GM12878 (cell line): ENCODE measurements around the gene FBXL16. TPM values are rescaled to one million over a fixed set of nuclear protein-coding genes. Genes with fewer than 3 reads are reported as not detected.

Experiments
- ATAC-seq: fragments of 200-7000 bp; cut with Tn5 transposase; 3 replicates; pipeline ENCODE4 v1.9.1; 2020; ENCODE audit warnings: mild to moderate bottlenecking, moderate library complexity
- BruUV-seq: library from RNA; stranded (reverse); fragments of 400-500 nt; replicated peaks from 2 replicates; lab custom pipeline; 2021; lab: Mats Ljungman, UMichigan
- CTCF ChIA-PET: fragments of 300-600 bp; sonication (Branson Sonifier 250); formaldehyde crosslinking; extraction: SDS; loops from one replicate; lab custom pipeline; 2021; ENCODE audit warnings: inconsistent platforms; lab: Yijun Ruan, JAX
- POLR2A ChIA-PET: fragments of 350-600 bp; formaldehyde crosslinking; extraction: SDS; loops from one replicate; lab custom pipeline; 2021; ENCODE audit warnings: inconsistent platforms; lab: Charles Lee
- RAD21 ChIA-PET: fragments of 300-600 bp; sonication (Branson Sonifier 250); formaldehyde crosslinking; loops from one replicate; lab custom pipeline; 2023; ENCODE audit warnings: antibody characterized with exemption; ENCODE audit not compliant: unreplicated experiment; lab: Charles Lee
- SMC1A ChIA-PET: fragments of 300-600 bp; sonication (Branson Sonifier 250); formaldehyde crosslinking; loops from one replicate; lab custom pipeline; 2023; ENCODE audit not compliant: unreplicated experiment, uncharacterized antibody; lab: Charles Lee
- DNase-seq: peaks from one replicate; pipeline ENCODE4 v3.0.0-alpha.2; 2011; ENCODE audit warnings: low read depth, low spot score
- FAIRE-seq: peaks from 3 replicates; lab custom pipeline; 2011; peaks lifted over from hg19 to GRCh38; lab: Jason Lieb, UNC
- H2AFZ ChIP-seq: 2 replicates; pipeline ENCODE4 v1.6.0; 2011; ENCODE audit warnings: low read depth, low read length, control low read depth; ENCODE audit not compliant: control insufficient read depth
- H3K27ac ChIP-seq: 2 replicates; pipeline ENCODE4 v1.5.1; 2011; ENCODE audit warnings: control low read depth; ENCODE audit not compliant: control insufficient read depth, insufficient read depth
- H3K27me3 ChIP-seq, 2 experiments: replicated peaks in 1 of 2; 2 replicates each; pipeline versions ENCODE4 v1.6.0 to v1.6.1; 2011; ENCODE audit warnings: low read length in 1 of 2; ENCODE audit not compliant: control insufficient read depth in 2 of 2, insufficient read depth in 2 of 2
- H3K36me3 ChIP-seq, 2 experiments: 2 replicates each; pipeline ENCODE4 v1.5.1; 2011; ENCODE audit warnings: low read length in 1 of 2; ENCODE audit not compliant: control insufficient read depth in 2 of 2, insufficient read depth in 2 of 2
- H3K4me1 ChIP-seq: 2 replicates; pipeline ENCODE4 v1.6.1; 2011; ENCODE audit warnings: mild to moderate bottlenecking, low read length, moderate library complexity, mixed read lengths; ENCODE audit not compliant: control insufficient read depth, insufficient read depth
- H3K4me2 ChIP-seq: 2 replicates; pipeline ENCODE4 v1.6.0; 2011; ENCODE audit warnings: control low read depth; ENCODE audit not compliant: control insufficient read depth, insufficient read depth
- H3K4me3 ChIP-seq: fragments of 200-600 bp; sonication (generic); 2 replicates; pipeline ENCODE4 v1.5.1; 2016
- H3K79me2 ChIP-seq: 2 replicates; pipeline ENCODE4 v1.6.0; 2011; ENCODE audit warnings: low read length; ENCODE audit not compliant: control insufficient read depth, insufficient read depth
- H3K9ac ChIP-seq: 2 replicates; pipeline ENCODE4 v1.8.0; 2011; ENCODE audit warnings: low read length, control low read depth, mixed read lengths; ENCODE audit not compliant: control insufficient read depth, insufficient read depth
- H3K9me3 ChIP-seq: replicated peaks from 3 replicates; pipeline ENCODE4 v1.5.1; 2011; ENCODE audit warnings: mild to moderate bottlenecking, low read length; ENCODE audit not compliant: control insufficient read depth, insufficient read depth
- H4K20me1 ChIP-seq: 2 replicates; pipeline ENCODE4 v1.6.0; 2011; ENCODE audit not compliant: control insufficient read depth, insufficient read depth
- IKZF1 ChIP-seq: fragments of 450-650 bp; conservative IDR thresholded peaks from 2 replicates; pipeline ENCODE4 v1.6.1; 2017; ENCODE audit warnings: antibody characterized with exemption, mild to moderate bottlenecking
- KLF5 ChIP-seq: fragments of 450-650 bp; IDR thresholded peaks from 2 replicates; pipeline ENCODE4 v1.6.1; 2014; ENCODE audit warnings: mild to moderate bottlenecking; ENCODE audit not compliant: partially characterized antibody
- MYC ChIP-seq: IDR thresholded peaks from 2 replicates; pipeline ENCODE4 v1.6.1; 2011; ENCODE audit warnings: mild to moderate bottlenecking, low read length, moderate library complexity, inconsistent platforms; ENCODE audit not compliant: insufficient read depth, insufficient replicate concordance, insufficient read length, severe bottlenecking
- POLR2A ChIP-seq: IDR thresholded peaks from 2 replicates; pipeline ENCODE4 v1.6.1; 2011; ENCODE audit warnings: low read depth, mild to moderate bottlenecking, low read length
- POLR2AphosphoS2 ChIP-seq: IDR thresholded peaks from 2 replicates; pipeline ENCODE4 v1.6.1; 2011; ENCODE audit warnings: low read depth, mild to moderate bottlenecking, low read length, improper control_type of control experiment, moderate library complexity
- RAD51 ChIP-seq: fragments of 450-650 bp; IDR thresholded peaks from 2 replicates; pipeline ENCODE4 v1.6.1; 2016; ENCODE audit warnings: moderate library complexity, mild to moderate bottlenecking, inconsistent platforms
- RB1 ChIP-seq: fragments of 450-650 bp; formaldehyde crosslinking; IDR thresholded peaks from 2 replicates; pipeline ENCODE4 v1.6.1; 2017; ENCODE audit warnings: mild to moderate bottlenecking, borderline replicate concordance
- TAF1 ChIP-seq: IDR thresholded peaks from 2 replicates; pipeline ENCODE4 v1.6.1; 2011; ENCODE audit warnings: mild to moderate bottlenecking, low read depth, low read length, borderline replicate concordance
- WRNIP1 ChIP-seq: IDR thresholded peaks from 2 replicates; pipeline ENCODE4 v1.6.1; 2011; ENCODE audit warnings: low read depth, low read length, improper control_type of control experiment, borderline replicate concordance
- YBX1 ChIP-seq: fragments of 450-650 bp; IDR thresholded peaks from 2 replicates; pipeline ENCODE4 v1.6.1; 2016; ENCODE audit warnings: antibody characterized with exemption
- ZNF217 ChIP-seq: fragments of 450-650 bp; IDR thresholded peaks from 2 replicates; pipeline ENCODE4 v1.6.1; 2017; ENCODE audit warnings: antibody characterized with exemption, mild to moderate bottlenecking
- WGBS: methylation state at CpG from one replicate; pipeline ENCODE4 v1.1.6; 2016; ENCODE audit warnings: low lambda C conversion rate; ENCODE audit not compliant: insufficient replicate concordance, insufficient coverage; ENCODE audit errors: missing lambda C conversion rate; 5-methylcytosine and 5-hydroxymethylcytosine counted together
- in situ Hi-C: fragments of 300-500 bp; cut with MboI; formaldehyde crosslinking; loops from 9 replicates; pipeline ENCODE4 v1.14.3; 2018; ENCODE audit warnings: mixed read lengths
- intact Hi-C: fragments of 100-400 bp; cut with micrococcal nuclease; formaldehyde crosslinking; loops from one replicate; pipeline ENCODE4 v1.14.2; 2022; ENCODE audit not compliant: unreplicated experiment
- polyA plus RNA-seq, 11 experiments: library from polyadenylated mRNA; depleted of rRNA in 4 of 11; unstranded in 6 of 11; stranded (reverse) in 5 of 11; fragments of >200 nt; fragmentation: Nextera tagmentation in 4 of 11; fragmentation: Illumina TruSeq in 1 of 11; extraction: Ambion mirVana in 4 of 11; extraction: Trizol in 1 of 11; gene quantifications; 1 replicate in 1 of 11; 2 replicates in 10 of 11; pipeline versions ENCODE4 v1.2.1 to v1.2.3, GENCODE V29; 2011 to 2016; ENCODE audit warnings: inconsistent platforms in 2 of 11, missing spikeins in 2 of 11, low read depth in 1 of 11
- total RNA-seq, 4 experiments: library from RNA; depleted of rRNA in 3 of 4; stranded (reverse); fragments of >200 nt in 3 of 4; fragmentation: Illumina TruSeq in 1 of 4; extraction: Trizol in 1 of 4; gene quantifications; 2 replicates each; pipeline versions ENCODE4 v1.2.1 to v1.2.3, GENCODE V29; 2013 to 2021
- TF ChIP-seq, protein P1 (sequence below): fragments of 450-650 bp; IDR thresholded peaks from 2 replicates; pipeline ENCODE4 v1.6.1; 2017; ENCODE audit warnings: borderline replicate concordance

Gene FBXL16
- total and polyA plus RNA-seq, 10 of the 15 experiments (the other 5 are each of a cell fraction or from before 2014, with no cell fraction given), result 0.13 to 1.4 (median 0.24) TPM

GRCh38 chr16:739560-740458 lies 34.2 kb upstream of the FBXL16 start:
- H3K4me2 ChIP-seq, result peak overlapping the region; percentile 90
- H4K20me1 ChIP-seq, result no peaks in the 10 kb centered on the region
- H3K9me3 ChIP-seq, result no peaks in the 10 kb centered on the region
- H2AFZ ChIP-seq, result peak overlapping the region; percentile 42; the same call in 1 of the 2 replicates
- ChIA-PET SMC1A (no interaction called here), CTCF (interaction anchor here (0.8 to 2.2 kb wide), 7 partner anchors 15 to 45 kb away, joined by 3 to 10 read pairs (median 5); partner anchors contain the start of genes ANTKMT and METRN)
- peaks cover 16% of the 10 kb centered on the region for H3K79me2 ChIP-seq
- H3K27ac ChIP-seq, result peak overlapping the region; percentile 76
- in situ Hi-C loops, result loop anchor here (5.0 kb wide), 1 partner anchor 47 kb away; the partner anchor contains the start of genes CHTF18 and RPUSD1
- BruUV-seq, result TSS peak; percentile 75
- TF ChIP-seq TAF1 (no peak), POLR2AphosphoS2 (no peak), RB1 (no peak), YBX1 (no peak), ZNF217 (no peak), IKZF1 (no peak), RAD51 (no peak), WRNIP1 (no peak), POLR2A (no peak), MYC (no peak), KLF5 (no peak)
- TF ChIP-seq, protein P1, sequence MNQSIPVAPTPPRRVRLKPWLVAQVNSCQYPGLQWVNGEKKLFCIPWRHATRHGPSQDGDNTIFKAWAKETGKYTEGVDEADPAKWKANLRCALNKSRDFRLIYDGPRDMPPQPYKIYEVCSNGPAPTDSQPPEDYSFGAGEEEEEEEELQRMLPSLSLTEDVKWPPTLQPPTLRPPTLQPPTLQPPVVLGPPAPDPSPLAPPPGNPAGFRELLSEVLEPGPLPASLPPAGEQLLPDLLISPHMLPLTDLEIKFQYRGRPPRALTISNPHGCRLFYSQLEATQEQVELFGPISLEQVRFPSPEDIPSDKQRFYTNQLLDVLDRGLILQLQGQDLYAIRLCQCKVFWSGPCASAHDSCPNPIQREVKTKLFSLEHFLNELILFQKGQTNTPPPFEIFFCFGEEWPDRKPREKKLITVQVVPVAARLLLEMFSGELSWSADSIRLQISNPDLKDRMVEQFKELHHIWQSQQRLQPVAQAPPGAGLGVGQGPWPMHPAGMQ, result no peak
- TF ChIP-seq, all 136 proteins: peak for 0
- Histone ChIP-seq H3K27me3 (no peaks in the 10 kb centered on the region), H3K4me1 (peaks cover 39% of the 10 kb centered on the region), H3K36me3 (peaks cover 2 to 6% of the 10 kb centered on the region in 2 experiments; a peak in 3 of 4 replicates), H3K4me3 (peak overlapping the region; percentile 90), H3K9ac (peak overlapping the region; percentile 93)
- RAD21 ChIA-PET, result interaction anchor here (0.6 kb wide), 1 partner anchor 28 kb away, joined by 3 read pairs; no protein-coding TSS in a partner anchor
- no peak for DNase-seq
- FAIRE-seq, result no peak
- intact Hi-C loops, result loop anchor here (2.0 to 5.0 kb wide), 2 partner anchors 19 to 47 kb away; partner anchors contain the start of genes ANTKMT, CHTF18 and RPUSD1
- WGBS, result 47% methylated on average over 35 of the region's 38 CpGs
- POLR2A ChIA-PET, result interaction anchor here (3.4 to 7.3 kb wide), 2 partner anchors 13 to 19 kb away, joined by 16 to 60 read pairs; partner anchors contain the start of genes ANTKMT, CCDC78 and HAGHL
- ATAC-seq, result peak; percentile 6
